MCF 10A (cell line): ENCODE data around the gene PLPPR1. TPM values are rescaled to one million over a fixed set of nuclear protein-coding genes. Genes with fewer than 3 reads are reported as not detected.

Source experiments
- BruUV-seq: library from RNA; stranded (reverse); fragments of 400-500 nt; replicated peaks from 2 replicates; lab custom pipeline; 2021; lab: Mats Ljungman, UMichigan
- CTCF ChIA-PET: fragments of 300-600 bp; sonication (Branson Sonifier 250); formaldehyde crosslinking; extraction: SDS; loops from one replicate; lab custom pipeline; 2021; ENCODE audit warnings: antibody characterized with exemption, inconsistent platforms; lab: Yijun Ruan, JAX
- POLR2A ChIA-PET: fragments of 300-600, 350-650 bp; sonication (Branson Sonifier 250); formaldehyde crosslinking; extraction: SDS; loops from one replicate; lab custom pipeline; 2020; ENCODE audit warnings: antibody characterized with exemption, inconsistent platforms; lab: Yijun Ruan, JAX
- DNase-seq: peaks from one replicate; pipeline ENCODE4 v3.0.0-alpha.2; 2018; ENCODE audit not compliant: unreplicated experiment
- H3K27ac Mint-ChIP-seq: one replicate; pipeline ENCODE4 v1.8.0; 2022; ENCODE audit warnings: mild to moderate bottlenecking, low read depth, mixed read lengths; ENCODE audit not compliant: unreplicated experiment
- H3K27me3 Mint-ChIP-seq: one replicate; pipeline ENCODE4 v1.8.0; 2022; ENCODE audit warnings: mixed read lengths; ENCODE audit not compliant: insufficient read depth, unreplicated experiment
- H3K36me3 Mint-ChIP-seq: one replicate; pipeline ENCODE4 v1.8.0; 2022; ENCODE audit warnings: mild to moderate bottlenecking, moderate library complexity, mixed read lengths; ENCODE audit not compliant: insufficient read depth, unreplicated experiment
- H3K4me1 Mint-ChIP-seq: one replicate; pipeline ENCODE4 v1.8.0; 2022; ENCODE audit warnings: mixed read lengths; ENCODE audit not compliant: insufficient read depth, unreplicated experiment
- H3K4me3 Mint-ChIP-seq: one replicate; pipeline ENCODE4 v1.8.0; 2022; ENCODE audit warnings: mild to moderate bottlenecking, moderate library complexity, mixed read lengths; ENCODE audit not compliant: unreplicated experiment
- H3K9me3 Mint-ChIP-seq: one replicate; pipeline ENCODE4 v1.8.0; 2022; ENCODE audit warnings: mixed read lengths; ENCODE audit not compliant: unreplicated experiment
- intact Hi-C: fragments of 100-400 bp; cut with micrococcal nuclease; formaldehyde crosslinking; loops from 2 replicates; pipeline ENCODE4 v1.14.1; 2022
- total RNA-seq: library from RNA; stranded (reverse); gene quantifications from 2 replicates; pipeline ENCODE4 v1.2.3, GENCODE V29; 2022
- TF ChIP-seq, protein P1 (sequence below): fragments of 200-600 bp; IDR thresholded peaks from one replicate; pipeline ENCODE4 v1.8.0; 2022; ENCODE audit warnings: antibody characterized with exemption, mild to moderate bottlenecking; ENCODE audit not compliant: unreplicated experiment

PLPPR1 gene
- total RNA-seq, 1 experiment from 2014 or later = not detected

DNA sequence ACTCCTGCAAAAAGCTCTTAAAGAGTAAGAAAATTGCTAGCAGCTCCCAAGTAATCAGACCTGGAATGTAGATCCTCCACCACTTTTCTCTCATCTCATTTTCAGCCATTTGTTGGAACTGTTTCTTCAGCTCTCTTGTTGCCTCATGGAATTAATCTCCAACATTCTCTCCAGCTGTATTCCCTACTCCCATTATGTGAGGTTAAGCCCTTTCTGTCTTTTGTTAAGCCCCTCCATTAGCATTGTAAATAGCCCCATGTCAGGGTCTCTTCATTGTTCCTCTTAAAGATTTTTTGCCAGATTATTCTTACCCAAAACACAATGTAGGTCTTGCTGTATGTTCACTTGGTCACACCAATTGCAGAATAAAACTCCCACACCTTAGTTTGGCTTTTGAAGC, 119.8 kb downstream of the PLPPR1 start:
- H3K36me3 Mint-ChIP-seq = no peaks in the 10 kb centered on the region
- ChIA-PET POLR2A (no interaction called here), CTCF (interaction anchor here (0.7 kb wide), 1 partner anchor 282 kb away, joined by 4 read pairs; no protein-coding TSS in a partner anchor)
- no peak overlapping the region for H3K4me3 Mint-ChIP-seq
- no peak for DNase-seq
- TF ChIP-seq, protein P1, sequence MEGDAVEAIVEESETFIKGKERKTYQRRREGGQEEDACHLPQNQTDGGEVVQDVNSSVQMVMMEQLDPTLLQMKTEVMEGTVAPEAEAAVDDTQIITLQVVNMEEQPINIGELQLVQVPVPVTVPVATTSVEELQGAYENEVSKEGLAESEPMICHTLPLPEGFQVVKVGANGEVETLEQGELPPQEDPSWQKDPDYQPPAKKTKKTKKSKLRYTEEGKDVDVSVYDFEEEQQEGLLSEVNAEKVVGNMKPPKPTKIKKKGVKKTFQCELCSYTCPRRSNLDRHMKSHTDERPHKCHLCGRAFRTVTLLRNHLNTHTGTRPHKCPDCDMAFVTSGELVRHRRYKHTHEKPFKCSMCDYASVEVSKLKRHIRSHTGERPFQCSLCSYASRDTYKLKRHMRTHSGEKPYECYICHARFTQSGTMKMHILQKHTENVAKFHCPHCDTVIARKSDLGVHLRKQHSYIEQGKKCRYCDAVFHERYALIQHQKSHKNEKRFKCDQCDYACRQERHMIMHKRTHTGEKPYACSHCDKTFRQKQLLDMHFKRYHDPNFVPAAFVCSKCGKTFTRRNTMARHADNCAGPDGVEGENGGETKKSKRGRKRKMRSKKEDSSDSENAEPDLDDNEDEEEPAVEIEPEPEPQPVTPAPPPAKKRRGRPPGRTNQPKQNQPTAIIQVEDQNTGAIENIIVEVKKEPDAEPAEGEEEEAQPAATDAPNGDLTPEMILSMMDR = no peak
- no peak overlapping the region for H3K27ac Mint-ChIP-seq
- intact Hi-C loops = no loop called here
- BruUV-seq = no TSS peak
- H3K4me1 Mint-ChIP-seq = no peaks in the 10 kb centered on the region
- no peaks in the 10 kb centered on the region for H3K27me3 Mint-ChIP-seq
- H3K9me3 Mint-ChIP-seq = peaks cover 18% of the 10 kb centered on the region

DNA sequence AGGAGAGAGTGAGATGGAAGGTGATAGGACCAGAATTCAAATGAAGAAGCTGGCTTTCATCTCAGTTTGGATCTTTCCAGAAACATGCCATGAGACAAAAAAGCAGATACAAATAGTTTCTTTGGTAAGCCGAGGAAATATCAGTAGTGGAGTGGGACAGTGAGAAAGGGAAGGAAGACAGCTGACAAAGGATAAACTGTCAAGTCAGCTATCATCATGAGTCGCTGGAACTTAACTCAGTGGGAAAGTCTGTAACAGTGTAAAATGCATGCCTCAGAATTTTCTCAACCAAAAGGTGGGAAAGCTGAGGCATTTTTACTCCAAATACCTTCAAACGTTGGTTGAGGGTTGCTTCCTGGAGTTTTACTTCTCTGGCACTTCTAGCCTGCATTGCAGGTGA, 129.8 kb downstream of the PLPPR1 start:
- intact Hi-C loops = no loop called here
- ChIA-PET CTCF (no interaction called here), POLR2A (no interaction called here)
- no peak for DNase-seq
- Mint-ChIP-seq H3K4me1 (no peaks in the 10 kb centered on the region), H3K9me3 (no peaks in the 10 kb centered on the region), H3K27ac (no peak overlapping the region), H3K36me3 (no peaks in the 10 kb centered on the region), H3K4me3 (no peak overlapping the region), H3K27me3 (peaks cover 13% of the 10 kb centered on the region)
- BruUV-seq = no TSS peak
- TF ChIP-seq, protein P1 = no peak

DNA sequence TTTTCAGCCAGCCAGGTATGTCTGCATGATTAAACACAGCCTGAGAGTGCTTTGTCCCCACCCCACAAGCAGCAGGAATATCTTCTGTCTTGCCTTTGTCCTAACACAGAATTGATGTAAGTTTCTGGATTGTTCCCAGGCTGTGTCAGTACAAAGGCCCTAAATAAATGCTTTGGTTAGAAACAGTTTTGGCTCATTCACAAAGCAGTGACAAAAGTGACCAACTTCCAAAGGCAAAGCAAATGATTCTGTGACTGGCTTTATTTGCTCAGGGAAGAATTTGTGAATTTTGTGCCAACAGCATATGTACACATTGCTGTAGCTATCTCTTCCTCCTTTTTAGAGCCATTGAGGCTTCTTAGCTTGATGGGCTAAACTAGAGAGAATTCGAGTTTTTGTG, 133.7 kb downstream of the PLPPR1 start:
- Mint-ChIP-seq H3K27ac (no peak overlapping the region), H3K9me3 (no peaks in the 10 kb centered on the region), H3K4me3 (no peak overlapping the region), H3K36me3 (no peaks in the 10 kb centered on the region), H3K27me3 (peaks cover 43% of the 10 kb centered on the region), H3K4me1 (no peaks in the 10 kb centered on the region)
- ChIA-PET POLR2A (interaction anchor here (0.7 kb wide), 1 partner anchor 9 kb away, joined by 3 read pairs; no protein-coding TSS in a partner anchor), CTCF (interaction anchor here (0.6 kb wide), 1 partner anchor 560 kb away, joined by 3 read pairs; no protein-coding TSS in a partner anchor)
- BruUV-seq = no TSS peak
- TF ChIP-seq, protein P1 = no peak
- DNase-seq = no peak
- intact Hi-C loops = no loop called here

DNA sequence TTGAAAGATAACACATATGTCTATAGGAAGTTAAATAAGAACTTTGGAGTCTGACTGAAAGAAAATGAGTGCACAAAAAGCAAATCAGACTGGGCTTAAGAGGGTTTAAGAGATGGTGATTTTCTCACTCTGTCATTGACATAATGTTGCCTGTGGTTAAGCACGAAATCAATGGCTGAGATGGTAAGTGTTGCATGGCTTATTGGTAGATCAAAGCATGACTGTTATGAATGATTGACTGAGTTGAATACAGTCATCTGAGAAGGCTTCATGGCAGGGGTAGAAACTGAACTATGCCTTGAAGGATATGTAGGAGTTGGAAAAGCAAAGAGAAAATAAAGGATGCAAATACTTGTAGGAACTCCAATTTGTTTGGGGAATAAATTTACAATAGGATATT, 136.6 kb downstream of the PLPPR1 start:
- POLR2A ChIA-PET = no interaction called here
- intact Hi-C loops = no loop called here
- TF ChIP-seq, protein P1 = no peak
- Mint-ChIP-seq H3K27ac (no peak overlapping the region), H3K27me3 (peaks cover 37% of the 10 kb centered on the region), H3K36me3 (no peaks in the 10 kb centered on the region), H3K9me3 (no peaks in the 10 kb centered on the region), H3K4me3 (no peak overlapping the region), H3K4me1 (no peaks in the 10 kb centered on the region)
- CTCF ChIA-PET = no interaction called here
- no TSS peak for BruUV-seq
- no peak for DNase-seq
